H9 (cell line): Measurements from ENCODE around the gene GSTT2. TPM values are rescaled to one million over a fixed set of nuclear protein-coding genes. Genes with fewer than 3 reads are reported as not detected.

Experiments used
- DNase-seq: peaks from one replicate; pipeline ENCODE4 v3.0.0-alpha.2; 2017
- H2AFZ ChIP-seq: one replicate; pipeline ENCODE4 v1.6.1; 2013; ENCODE audit warnings: mild to moderate bottlenecking, low read length, control low read depth, moderate library complexity
- H2AK5ac ChIP-seq: 2 replicates; pipeline ENCODE4 v1.6.1; 2013; ENCODE audit warnings: low read length, control low read depth, mixed read lengths; ENCODE audit not compliant: insufficient read length
- H2BK120ac ChIP-seq: one replicate; pipeline ENCODE4 v1.6.1; 2013; ENCODE audit warnings: low read depth, mild to moderate bottlenecking, low read length, control low read depth, inconsistent platforms; ENCODE audit not compliant: poor library complexity, severe bottlenecking
- H2BK12ac ChIP-seq: 2 replicates; pipeline ENCODE4 v1.6.1; 2013; ENCODE audit warnings: low read length, control low read depth, mixed read lengths, low read depth; ENCODE audit not compliant: insufficient read length
- H2BK15ac ChIP-seq: 2 replicates; pipeline ENCODE4 v1.6.1; 2013; ENCODE audit warnings: low read depth, low read length, control low read depth
- H2BK20ac ChIP-seq: one replicate; pipeline ENCODE4 v1.6.1; 2013; ENCODE audit warnings: low read depth, mild to moderate bottlenecking, low read length, control low read depth, inconsistent platforms; ENCODE audit not compliant: poor library complexity, severe bottlenecking
- H2BK5ac ChIP-seq: 2 replicates; pipeline ENCODE4 v1.6.1; 2013; ENCODE audit warnings: low read length, control low read depth, mixed read lengths; ENCODE audit not compliant: insufficient read length
- H3K14ac ChIP-seq: 2 replicates; pipeline ENCODE4 v1.6.1; 2013; ENCODE audit warnings: low read length, control low read depth; ENCODE audit not compliant: insufficient read depth
- H3K18ac ChIP-seq: 2 replicates; pipeline ENCODE4 v1.6.1; 2013; ENCODE audit warnings: low read depth, mild to moderate bottlenecking, mixed read lengths, low read length, control low read depth; ENCODE audit not compliant: insufficient read length
- H3K23ac ChIP-seq: 2 replicates; pipeline ENCODE4 v1.6.1; 2013; ENCODE audit warnings: low read length, control low read depth, mixed read lengths, low read depth; ENCODE audit not compliant: insufficient read length
- H3K23me2 ChIP-seq: 2 replicates; pipeline ENCODE4 v1.6.1; 2013; ENCODE audit warnings: low read depth, mild to moderate bottlenecking, mixed read lengths, low read length, control low read depth; ENCODE audit not compliant: insufficient read length, poor library complexity, severe bottlenecking
- H3K27ac ChIP-seq: 2 replicates; pipeline ENCODE4 v1.5.1; 2013; ENCODE audit warnings: low read length, control low read depth, mixed read lengths, low read depth; ENCODE audit not compliant: insufficient read length
- H3K27me3 ChIP-seq: 2 replicates; pipeline ENCODE4 v1.6.1; 2013; ENCODE audit warnings: low read length, control low read depth, inconsistent platforms; ENCODE audit not compliant: insufficient read depth
- H3K4ac ChIP-seq: 2 replicates; pipeline ENCODE4 v1.6.1; 2013; ENCODE audit warnings: low read depth, mild to moderate bottlenecking, control low read depth, inconsistent platforms, low read length, moderate library complexity
- H3K4me1 ChIP-seq: 2 replicates; pipeline ENCODE4 v1.6.1; 2013; ENCODE audit warnings: low read length, control low read depth, inconsistent platforms; ENCODE audit not compliant: insufficient read depth
- H3K4me2 ChIP-seq: 2 replicates; pipeline ENCODE4 v1.6.1; 2013; ENCODE audit warnings: low read length, control low read depth, mixed read lengths; ENCODE audit not compliant: insufficient read length, insufficient read depth
- H3K56ac ChIP-seq: 2 replicates; pipeline ENCODE4 v1.6.1; 2013; ENCODE audit warnings: low read depth, mild to moderate bottlenecking, mixed read lengths, low read length, control low read depth; ENCODE audit not compliant: insufficient read length
- H3K79me1 ChIP-seq: 2 replicates; pipeline ENCODE4 v1.6.1; 2013; ENCODE audit warnings: low read depth, mild to moderate bottlenecking, moderate library complexity, low read length, control low read depth, inconsistent platforms; ENCODE audit not compliant: insufficient read depth, poor library complexity, severe bottlenecking
- H3K79me2 ChIP-seq: 2 replicates; pipeline ENCODE4 v1.6.1; 2013; ENCODE audit warnings: low read length, control low read depth, inconsistent platforms; ENCODE audit not compliant: insufficient read depth
- H3K9ac ChIP-seq: 2 replicates; pipeline ENCODE4 v1.6.1; 2013; ENCODE audit warnings: low read length, control low read depth, mixed read lengths; ENCODE audit not compliant: insufficient read length; ENCODE audit errors: extremely low read depth
- H3K9me3 ChIP-seq: one replicate; pipeline ENCODE4 v1.6.1; 2013; ENCODE audit warnings: low read depth, low read length, inconsistent platforms; ENCODE audit not compliant: control insufficient read depth
- H3T11ph ChIP-seq: one replicate; pipeline ENCODE4 v1.6.1; 2013; ENCODE audit warnings: mild to moderate bottlenecking, low read length, control low read depth, inconsistent platforms
- H4K20me1 ChIP-seq: one replicate; pipeline ENCODE4 v1.6.1; 2013; ENCODE audit not compliant: control insufficient read depth, insufficient read length, insufficient read depth
- H4K5ac ChIP-seq: 2 replicates; pipeline ENCODE4 v1.6.1; 2013; ENCODE audit warnings: low read depth, mild to moderate bottlenecking, mixed read lengths, low read length, control low read depth; ENCODE audit not compliant: insufficient read length
- H4K8ac ChIP-seq: replicated peaks from 2 replicates; pipeline ENCODE4 v1.6.1; 2013; ENCODE audit warnings: low read length, control low read depth, mixed read lengths, low read depth; ENCODE audit not compliant: insufficient read length
- H4K91ac ChIP-seq: 2 replicates; pipeline ENCODE4 v1.6.1; 2013; ENCODE audit warnings: low read depth, mild to moderate bottlenecking, moderate library complexity, mixed read lengths, low read length, control low read depth; ENCODE audit not compliant: insufficient read length
- H3K27ac Mint-ChIP-seq, 3 experiments: 2 replicates in 2 of 3; 3 replicates in 1 of 3; pipeline ENCODE4 v1.8.0; 2020 to 2021; ENCODE audit warnings: mixed read lengths in 3 of 3, mild to moderate bottlenecking in 1 of 3, moderate library complexity in 1 of 3
- H3K27me3 Mint-ChIP-seq: 2 replicates; pipeline ENCODE4 v1.8.0; 2021; ENCODE audit warnings: low read depth, mild to moderate bottlenecking, moderate library complexity, mixed read lengths
- H3K36me3 Mint-ChIP-seq, 3 experiments: 2 replicates in 2 of 3; 3 replicates in 1 of 3; pipeline ENCODE4 v1.8.0; 2020 to 2021; ENCODE audit warnings: low read depth in 3 of 3, mixed read lengths in 3 of 3; ENCODE audit not compliant: insufficient read depth in 1 of 3
- H3K4me1 Mint-ChIP-seq, 2 experiments: 2 replicates each; pipeline ENCODE4 v1.8.0; 2020; ENCODE audit warnings: mixed read lengths in 2 of 2
- H3K4me3 Mint-ChIP-seq, 2 experiments: 2 replicates in 1 of 2; 3 replicates in 1 of 2; pipeline ENCODE4 v1.8.0; 2020 to 2021; ENCODE audit warnings: mild to moderate bottlenecking in 2 of 2, mixed read lengths in 2 of 2, moderate library complexity in 1 of 2
- H3K9me3 Mint-ChIP-seq, 2 experiments: 2 replicates in 1 of 2; 3 replicates in 1 of 2; pipeline ENCODE4 v1.8.0; 2020; ENCODE audit warnings: mild to moderate bottlenecking in 2 of 2, mixed read lengths in 2 of 2, moderate library complexity in 1 of 2
- WGBS: extraction: QIAGEN DNeasy Blood & Tissue Kit; methylation state at CpG from one replicate; pipeline ENCODE4 v1.1.7; 2013; ENCODE audit warnings: missing lambda C conversion rate, low lambda C conversion rate, mixed read lengths; ENCODE audit not compliant: insufficient read length; ENCODE audit errors: extremely low coverage; 5-methylcytosine and 5-hydroxymethylcytosine counted together
- total RNA-seq: library from RNA; stranded (reverse); gene quantifications from 2 replicates; pipeline ENCODE4 v1.2.1, GENCODE V29; 2021
- TF ChIP-seq, protein P1 (sequence below): fragments of 200-600 bp; sonication (generic); conservative IDR thresholded peaks from 3 replicates; pipeline ENCODE4 v1.8.0; 2021; ENCODE audit warnings: antibody characterized with exemption, mild to moderate bottlenecking

GSTT2 gene
- total RNA-seq, 1 experiment from 2014 or later = 0.22 TPM

DNA sequence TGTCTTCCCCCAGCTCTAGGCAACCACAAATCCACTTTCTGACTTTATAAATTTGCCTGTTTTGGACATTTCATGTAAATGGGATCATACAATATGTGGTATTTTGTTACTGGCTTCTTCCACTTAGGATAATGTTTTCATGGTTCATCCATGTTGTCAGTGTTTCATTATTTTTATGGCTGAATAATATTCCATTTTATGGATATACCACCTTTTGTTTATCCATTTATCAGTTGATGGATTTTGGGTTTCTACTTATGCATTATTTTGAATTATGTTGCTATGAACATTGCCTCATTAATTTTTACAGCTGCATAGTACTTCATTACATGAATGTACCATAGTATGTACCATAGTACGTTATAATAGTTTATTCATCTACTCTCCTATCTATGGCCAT lies 36.2 kb downstream of the GSTT2 start:
- Histone ChIP-seq H3T11ph (no peak overlapping the region), H2BK20ac (no peak overlapping the region), H3K79me1 (no peaks in the 10 kb centered on the region), H4K91ac (no peak overlapping the region), H3K9ac (no peak overlapping the region), H3K27ac (no peak overlapping the region), H3K14ac (no peak overlapping the region), H4K5ac (no peak overlapping the region), H3K18ac (no peak overlapping the region), H3K4ac (no peak overlapping the region), H3K56ac (no peak overlapping the region), H3K23me2 (peaks cover 5% of the 10 kb centered on the region), H2BK15ac (no peak overlapping the region), H2BK5ac (no peak overlapping the region), H4K8ac (no peak overlapping the region), H3K79me2 (peaks cover 5% of the 10 kb centered on the region; the same call in 1 of the 2 replicates), H2AK5ac (no peak overlapping the region), H2BK12ac (no peak overlapping the region), H4K20me1 (no peaks in the 10 kb centered on the region), H3K4me1 (no peaks in the 10 kb centered on the region; the same call in 1 of the 2 replicates), H3K23ac (no peak overlapping the region), H3K27me3 (no peaks in the 10 kb centered on the region), H2AFZ (no peak overlapping the region), H3K9me3 (no peaks in the 10 kb centered on the region), H2BK120ac (no peak overlapping the region), H3K4me2 (no peak overlapping the region)
- peaks cover 0 to 2% of the 10 kb centered on the region in 2 experiments; a peak in 1 of 5 replicates for H3K9me3 Mint-ChIP-seq
- no peak for DNase-seq
- H3K4me3 Mint-ChIP-seq = no peak overlapping the region
- H3K36me3 Mint-ChIP-seq = peaks cover 3 to 13% (median 8%) of the 10 kb centered on the region in 3 experiments
- peaks cover 7 to 10% of the 10 kb centered on the region in 2 experiments for H3K4me1 Mint-ChIP-seq
- TF ChIP-seq, protein P1, sequence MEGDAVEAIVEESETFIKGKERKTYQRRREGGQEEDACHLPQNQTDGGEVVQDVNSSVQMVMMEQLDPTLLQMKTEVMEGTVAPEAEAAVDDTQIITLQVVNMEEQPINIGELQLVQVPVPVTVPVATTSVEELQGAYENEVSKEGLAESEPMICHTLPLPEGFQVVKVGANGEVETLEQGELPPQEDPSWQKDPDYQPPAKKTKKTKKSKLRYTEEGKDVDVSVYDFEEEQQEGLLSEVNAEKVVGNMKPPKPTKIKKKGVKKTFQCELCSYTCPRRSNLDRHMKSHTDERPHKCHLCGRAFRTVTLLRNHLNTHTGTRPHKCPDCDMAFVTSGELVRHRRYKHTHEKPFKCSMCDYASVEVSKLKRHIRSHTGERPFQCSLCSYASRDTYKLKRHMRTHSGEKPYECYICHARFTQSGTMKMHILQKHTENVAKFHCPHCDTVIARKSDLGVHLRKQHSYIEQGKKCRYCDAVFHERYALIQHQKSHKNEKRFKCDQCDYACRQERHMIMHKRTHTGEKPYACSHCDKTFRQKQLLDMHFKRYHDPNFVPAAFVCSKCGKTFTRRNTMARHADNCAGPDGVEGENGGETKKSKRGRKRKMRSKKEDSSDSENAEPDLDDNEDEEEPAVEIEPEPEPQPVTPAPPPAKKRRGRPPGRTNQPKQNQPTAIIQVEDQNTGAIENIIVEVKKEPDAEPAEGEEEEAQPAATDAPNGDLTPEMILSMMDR = no peak
- no CpG with 5 or more reads among the region's 1 CpG for WGBS
- no peaks in the 10 kb centered on the region for H3K27me3 Mint-ChIP-seq
- H3K27ac Mint-ChIP-seq = no peak overlapping the region
